PC-9 (cell line): ENCODE measurements around the gene DPH2. TPM values are rescaled to one million over a fixed set of nuclear protein-coding genes. Genes with fewer than 3 reads are reported as not detected.
A peak's percentile ranks its signal among the peaks of the same experiment; 100 is the strongest.

ENCODE experiments used
- BruUV-seq: library from RNA; stranded (reverse); fragments of 400-500 nt; replicated peaks from 2 replicates; lab custom pipeline; 2021; lab: Mats Ljungman, UMichigan
- CTCF ChIA-PET: fragments of 300-600 bp; sonication (Branson Sonifier 250); formaldehyde crosslinking; loops from one replicate; lab custom pipeline; 2022; ENCODE audit warnings: antibody characterized with exemption; lab: Charles Lee
- POLR2A ChIA-PET: fragments of 300-600 bp; sonication (Branson Sonifier 250); formaldehyde crosslinking; loops from one replicate; lab custom pipeline; 2022; ENCODE audit warnings: antibody characterized with exemption; ENCODE audit not compliant: unreplicated experiment; lab: Charles Lee
- DNase-seq, 2 experiments: peaks; one replicate each; pipeline versions ENCODE4 v3.0.0 to v3.0.0-alpha.2; 2015 to 2022; ENCODE audit warnings: mixed read lengths in 1 of 2
- H2AFZ ChIP-seq: fragments of 200-600 bp; sonication (generic); 2 replicates; pipeline ENCODE4 v1.8.1; 2017; ENCODE audit warnings: antibody characterized with exemption
- H3F3A ChIP-seq: fragments of 200-600 bp; sonication (generic); 2 replicates; pipeline ENCODE4 v1.8.1; 2017; ENCODE audit warnings: antibody characterized with exemption, mild to moderate bottlenecking, low read depth; ENCODE audit not compliant: insufficient read depth
- H3K27ac ChIP-seq: fragments of 200-600 bp; sonication (generic); 2 replicates; pipeline ENCODE4 v1.6.1; 2016; ENCODE audit warnings: mixed run types
- H3K27me3 ChIP-seq: fragments of 200-600 bp; sonication (generic); 2 replicates; pipeline ENCODE4 v1.6.1; 2016; ENCODE audit warnings: low read depth, mixed run types; ENCODE audit not compliant: insufficient read depth
- H3K36me3 ChIP-seq: fragments of 200-600 bp; sonication (generic); 2 replicates; pipeline ENCODE4 v1.6.1; 2016; ENCODE audit warnings: low read depth, mixed run types
- H3K4me1 ChIP-seq: fragments of 200-600 bp; sonication (generic); replicated peaks from 2 replicates; pipeline ENCODE4 v1.6.1; 2016; ENCODE audit warnings: mixed run types; ENCODE audit not compliant: insufficient read depth
- H3K4me2 ChIP-seq: fragments of 200-600 bp; sonication (generic); 2 replicates; pipeline ENCODE4 v1.6.1; 2017; ENCODE audit warnings: mixed run types
- H3K4me3 ChIP-seq: fragments of 200-600 bp; sonication (generic); 2 replicates; pipeline ENCODE4 v1.6.1; 2016; ENCODE audit warnings: mixed run types
- H3K79me2 ChIP-seq: fragments of 200-600 bp; sonication (generic); 2 replicates; pipeline ENCODE4 v1.6.1; 2017; ENCODE audit warnings: low read depth, mixed run types
- H3K9me2 ChIP-seq: fragments of 200-600 bp; sonication (generic); 2 replicates; pipeline ENCODE4 v1.8.1; 2017; ENCODE audit warnings: mild to moderate bottlenecking; ENCODE audit not compliant: insufficient read depth
- H3K9me3 ChIP-seq: fragments of 200-600 bp; sonication (generic); 2 replicates; pipeline ENCODE4 v1.8.1; 2016; ENCODE audit warnings: low read depth; ENCODE audit not compliant: insufficient read depth
- H4K20me1 ChIP-seq: fragments of 200-600 bp; sonication (generic); 2 replicates; pipeline ENCODE4 v1.8.1; 2017; ENCODE audit not compliant: insufficient read depth
- CTCF ChIP-seq: fragments of 200-600 bp; sonication (generic); conservative IDR thresholded peaks from 2 replicates; pipeline ENCODE4 v1.6.1; 2017; ENCODE audit warnings: mixed run types, antibody characterized with exemption, mild to moderate bottlenecking, moderate library complexity
- EZH2 ChIP-seq: fragments of 200-600 bp; sonication (generic); IDR thresholded peaks from 2 replicates; pipeline ENCODE4 v1.8.0; 2017; ENCODE audit warnings: antibody characterized with exemption, low read depth
- intact Hi-C: fragments of 100-400 bp; cut with micrococcal nuclease; formaldehyde crosslinking; loops from one replicate; pipeline ENCODE4 v1.10.0; 2022; ENCODE audit not compliant: unreplicated experiment
- total RNA-seq: library from RNA; stranded (reverse); gene quantifications from 2 replicates; pipeline ENCODE4 v1.2.3, GENCODE V29; 2021

The DPH2 gene
- total RNA-seq, 1 experiment from 2014 or later: 37.8 TPM

GRCh38 chr1:43981636-43982035 lies 11.8 kb downstream of the DPH2 start:
- no peak for TF ChIP-seq EZH2
- TF ChIP-seq CTCF: no peak
- Histone ChIP-seq H3K4me1 (peaks cover 34% of the 10 kb centered on the region), H3K27ac (no peak overlapping the region), H3F3A (peaks cover 38% of the 10 kb centered on the region; the same call in 1 of the 2 replicates), H2AFZ (no peak overlapping the region), H3K4me3 (no peak overlapping the region), H3K4me2 (no peak overlapping the region), H3K79me2 (peaks cover 52% of the 10 kb centered on the region), H3K9me2 (no peaks in the 10 kb centered on the region), H3K36me3 (peaks cover 22% of the 10 kb centered on the region), H4K20me1 (peaks cover 12% of the 10 kb centered on the region; the same call in 1 of the 2 replicates), H3K27me3 (no peaks in the 10 kb centered on the region), H3K9me3 (no peaks in the 10 kb centered on the region)
- DNase-seq: no peak
- ChIA-PET POLR2A (no interaction called here), CTCF (no interaction called here)
- no TSS peak for BruUV-seq
- intact Hi-C loops: no loop called here

- POLR2A ChIA-PET: no interaction called here
- H3K79me2 ChIP-seq: peaks cover 46% of the 10 kb centered on the region
- intact Hi-C loops: no loop called here
These were observed 12.4 kb downstream of the DPH2 start for GRCh38 chr1:43982241-43982640.

GRCh38 chr1:43982808-43983207 lies 13.0 kb downstream of the DPH2 start:
- H3K27me3 ChIP-seq: no peaks in the 10 kb centered on the region
- ChIA-PET POLR2A (no interaction called here), CTCF (no interaction called here)
- no TSS peak for BruUV-seq
- H3K4me3 ChIP-seq: no peak overlapping the region
- TF ChIP-seq EZH2: no peak
- TF ChIP-seq CTCF: no peak
- peaks cover 22% of the 10 kb centered on the region for H3K4me1 ChIP-seq
- peak in 1 of 2 experiments; percentile 1 for DNase-seq
- peaks cover 40% of the 10 kb centered on the region for H3K79me2 ChIP-seq
- H3K9me3 ChIP-seq: no peaks in the 10 kb centered on the region
- peaks cover 39% of the 10 kb centered on the region for H3F3A ChIP-seq
- H3K27ac ChIP-seq: no peak overlapping the region
- H3K4me2 ChIP-seq: no peak overlapping the region
- H2AFZ ChIP-seq: no peak overlapping the region
- no peaks in the 10 kb centered on the region for H3K9me2 ChIP-seq
- H4K20me1 ChIP-seq: peaks cover 5% of the 10 kb centered on the region; the same call in 1 of the 2 replicates
- intact Hi-C loops: no loop called here
- H3K36me3 ChIP-seq: peaks cover 12% of the 10 kb centered on the region; the same call in 1 of the 2 replicates

More at GRCh38 chr1:43982241-43982640, 12.4 kb downstream of the DPH2 start:
- H3K27me3 ChIP-seq: no peaks in the 10 kb centered on the region
- no peaks in the 10 kb centered on the region for H3K9me2 ChIP-seq
- BruUV-seq: no TSS peak
- H3F3A ChIP-seq: peaks cover 39% of the 10 kb centered on the region
- H3K36me3 ChIP-seq: peaks cover 16% of the 10 kb centered on the region; the same call in 1 of the 2 replicates
- H4K20me1 ChIP-seq: peaks cover 10% of the 10 kb centered on the region; the same call in 1 of the 2 replicates
- no peaks in the 10 kb centered on the region for H3K9me3 ChIP-seq
- no peak overlapping the region for H3K27ac ChIP-seq
- H3K4me3 ChIP-seq: no peak overlapping the region
- peaks cover 28% of the 10 kb centered on the region for H3K4me1 ChIP-seq
- TF ChIP-seq EZH2: no peak
- no peak for TF ChIP-seq CTCF
- CTCF ChIA-PET: no interaction called here
- H2AFZ ChIP-seq: no peak overlapping the region
- H3K4me2 ChIP-seq: no peak overlapping the region
- no peak for DNase-seq
